Vagina (tissue), 2 donors: ENCODE results near the gene SFMBT2.

ENCODE experiments used
- POLR2A ChIP-seq, 2 donors: fragments of 450-650 bp; IDR thresholded peaks; one replicate each; pipeline ENCODE4 v1.6.1; 2017; ENCODE audit warnings: antibody characterized with exemption in 2 of 2, mild to moderate bottlenecking in 2 of 2, moderate library complexity in 2 of 2
- POLR2AphosphoS5 ChIP-seq, 2 donors: sonication (generic); formaldehyde crosslinking; IDR thresholded peaks; one replicate each; pipeline ENCODE4 v1.9.0; 2017; ENCODE audit warnings: antibody characterized with exemption in 2 of 2, mild to moderate bottlenecking in 2 of 2, low read depth in 1 of 2; ENCODE audit not compliant: insufficient read depth in 1 of 2
- TF ChIP-seq, protein P1 (sequence below), 3 experiments: fragments of 450-650 bp in 2 of 3; fragments of 200-600 bp in 1 of 3; sonication (generic) in 1 of 3; IDR thresholded peaks; one replicate each; pipeline ENCODE4 v1.5.1; 2017 to 2019; ENCODE audit warnings: antibody characterized with exemption in 3 of 3, mild to moderate bottlenecking in 2 of 3, moderate library complexity in 2 of 3

DNA sequence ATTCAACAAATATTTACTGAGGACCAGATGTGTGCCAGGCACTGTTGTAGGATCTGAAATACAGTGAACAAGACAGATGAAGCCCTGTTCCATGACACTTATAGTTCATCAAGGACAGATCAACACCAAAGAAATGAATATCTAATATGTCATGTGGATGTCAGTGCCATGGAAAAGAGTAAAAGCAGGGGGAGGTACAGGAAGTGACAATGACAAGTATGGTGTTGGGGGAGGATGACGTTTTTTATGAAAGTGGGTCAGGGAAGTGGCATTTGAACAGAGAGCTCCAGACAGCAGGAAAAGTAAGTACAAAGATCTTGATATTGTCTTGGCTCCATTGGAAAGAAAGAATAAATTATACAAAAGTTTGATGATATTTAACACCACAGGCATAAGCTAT lies 7.0 kb upstream of the SFMBT2 start:
- TF ChIP-seq POLR2AphosphoS5 (IDR thresholded peaks at IDR 0.05; ENCODE audit: insufficient read depth in 1 of 2, low read depth in 1 of 2) (no peak), POLR2A (IDR thresholded peaks at IDR 0.05) (no peak)
- TF ChIP-seq, protein P1, sequence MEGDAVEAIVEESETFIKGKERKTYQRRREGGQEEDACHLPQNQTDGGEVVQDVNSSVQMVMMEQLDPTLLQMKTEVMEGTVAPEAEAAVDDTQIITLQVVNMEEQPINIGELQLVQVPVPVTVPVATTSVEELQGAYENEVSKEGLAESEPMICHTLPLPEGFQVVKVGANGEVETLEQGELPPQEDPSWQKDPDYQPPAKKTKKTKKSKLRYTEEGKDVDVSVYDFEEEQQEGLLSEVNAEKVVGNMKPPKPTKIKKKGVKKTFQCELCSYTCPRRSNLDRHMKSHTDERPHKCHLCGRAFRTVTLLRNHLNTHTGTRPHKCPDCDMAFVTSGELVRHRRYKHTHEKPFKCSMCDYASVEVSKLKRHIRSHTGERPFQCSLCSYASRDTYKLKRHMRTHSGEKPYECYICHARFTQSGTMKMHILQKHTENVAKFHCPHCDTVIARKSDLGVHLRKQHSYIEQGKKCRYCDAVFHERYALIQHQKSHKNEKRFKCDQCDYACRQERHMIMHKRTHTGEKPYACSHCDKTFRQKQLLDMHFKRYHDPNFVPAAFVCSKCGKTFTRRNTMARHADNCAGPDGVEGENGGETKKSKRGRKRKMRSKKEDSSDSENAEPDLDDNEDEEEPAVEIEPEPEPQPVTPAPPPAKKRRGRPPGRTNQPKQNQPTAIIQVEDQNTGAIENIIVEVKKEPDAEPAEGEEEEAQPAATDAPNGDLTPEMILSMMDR (IDR thresholded peaks at IDR 0.05) = no peak
